ENCODE measurements around the gene H1-8. TPM values are rescaled to one million over a fixed set of nuclear protein-coding genes. Genes with fewer than 3 reads are reported as not detected.

Gene H1-8
- total RNA-seq, 1 donor from 2014 or later = not detected

- intact Hi-C loops (cut with micrococcal nuclease) = no loop called here
These were observed 56.6 kb downstream of the H1-8 start for GRCh38 chr3:129599607-129600006.

GRCh38 chr3:129600348-129600747, 57.4 kb downstream of the H1-8 start:
- Mint-ChIP-seq H3K27ac (no peak overlapping the region), H3K4me3 (no peak overlapping the region), H3K27me3 (ENCODE audit: insufficient read depth) (peaks cover 46% of the 10 kb centered on the region), H3K9me3 (no peaks in the 10 kb centered on the region), H3K36me3 (ENCODE audit: low read depth) (no peaks in the 10 kb centered on the region), H3K4me1 (ENCODE audit: low read depth) (no peaks in the 10 kb centered on the region)
- intact Hi-C loops (cut with micrococcal nuclease) = no loop called here
- DNase-seq (ENCODE audit: low spot score) = no peak

More at GRCh38 chr3:129599607-129600006, 56.6 kb downstream of the H1-8 start:
- Mint-ChIP-seq H3K4me3 (no peak overlapping the region), H3K36me3 (ENCODE audit: low read depth) (no peaks in the 10 kb centered on the region), H3K9me3 (no peaks in the 10 kb centered on the region), H3K4me1 (ENCODE audit: low read depth) (no peaks in the 10 kb centered on the region), H3K27me3 (ENCODE audit: insufficient read depth) (peaks cover 50% of the 10 kb centered on the region), H3K27ac (no peak overlapping the region)
- no peak for DNase-seq (ENCODE audit: low spot score)

Other genes starting within 250 kb of the H1-8 start
- gene EFCAB12, start 114.5 kb upstream of the H1-8 start, total RNA-seq = 0.32 and 0.34 TPM in 2 replicates
- gene MBD4, start 103.2 kb upstream of the H1-8 start, total RNA-seq = 44.1 and 53.3 TPM in 2 replicates
- 10.0 and 14.7 TPM in 2 replicates for gene IFT122, start 103.0 kb upstream of the H1-8 start, total RNA-seq
- gene RHO, start 14.5 kb upstream of the H1-8 start, total RNA-seq = not detected in 2 replicates
- gene PLXND1, start 63.5 kb downstream of the H1-8 start, total RNA-seq = 1.3 and 1.7 TPM in 2 replicates